Activated T-helper 1 cell treated with anti-CD3 and anti-CD28 coated beads, Interleukin-12 subunit alpha, Interleukin-12 subunit beta, Interleukin-2, Interleukin-4 antibody, amounts not matched to agents 30 ng/mL and 10 ng/mL and 1 ng/mL, durations not matched to agents 14 hours and 24 hours and 36 hours (primary cell): Measurements from ENCODE around the gene DLG5. TPM values are rescaled to one million over a fixed set of nuclear protein-coding genes. Genes with fewer than 3 reads are reported as not detected.

ENCODE experiments used
- DNase-seq: peaks from one replicate; pipeline ENCODE4 v3.0.0; 2021; ENCODE audit warnings: low spot score
- H3K27ac Mint-ChIP-seq: one replicate; pipeline ENCODE4 v1.8.0; 2021; ENCODE audit warnings: mild to moderate bottlenecking, mixed read lengths
- H3K27me3 Mint-ChIP-seq: one replicate; pipeline ENCODE4 v1.8.0; 2022; ENCODE audit warnings: mild to moderate bottlenecking, moderate library complexity, mixed read lengths; ENCODE audit not compliant: insufficient read depth
- H3K36me3 Mint-ChIP-seq: one replicate; pipeline ENCODE4 v1.8.0; 2021; ENCODE audit warnings: low read depth, mixed read lengths
- H3K4me1 Mint-ChIP-seq: one replicate; pipeline ENCODE4 v1.8.0; 2021; ENCODE audit warnings: low read depth, mixed read lengths
- H3K4me3 Mint-ChIP-seq: one replicate; pipeline ENCODE4 v1.8.0; 2021; ENCODE audit warnings: mild to moderate bottlenecking, moderate library complexity, mixed read lengths
- H3K9me3 Mint-ChIP-seq: one replicate; pipeline ENCODE4 v1.8.0; 2021; ENCODE audit warnings: mixed read lengths
- intact Hi-C: fragments of 100-400 bp; cut with micrococcal nuclease; formaldehyde crosslinking; loops from one replicate; pipeline ENCODE4 v1.15.1; 2024
- total RNA-seq: library from RNA; stranded (reverse); gene quantifications from 2 replicates; pipeline ENCODE4 v1.2.3, GENCODE V29; 2022

The DLG5 gene
- total RNA-seq, 1 donor from 2014 or later = 4.0 TPM

DNA sequence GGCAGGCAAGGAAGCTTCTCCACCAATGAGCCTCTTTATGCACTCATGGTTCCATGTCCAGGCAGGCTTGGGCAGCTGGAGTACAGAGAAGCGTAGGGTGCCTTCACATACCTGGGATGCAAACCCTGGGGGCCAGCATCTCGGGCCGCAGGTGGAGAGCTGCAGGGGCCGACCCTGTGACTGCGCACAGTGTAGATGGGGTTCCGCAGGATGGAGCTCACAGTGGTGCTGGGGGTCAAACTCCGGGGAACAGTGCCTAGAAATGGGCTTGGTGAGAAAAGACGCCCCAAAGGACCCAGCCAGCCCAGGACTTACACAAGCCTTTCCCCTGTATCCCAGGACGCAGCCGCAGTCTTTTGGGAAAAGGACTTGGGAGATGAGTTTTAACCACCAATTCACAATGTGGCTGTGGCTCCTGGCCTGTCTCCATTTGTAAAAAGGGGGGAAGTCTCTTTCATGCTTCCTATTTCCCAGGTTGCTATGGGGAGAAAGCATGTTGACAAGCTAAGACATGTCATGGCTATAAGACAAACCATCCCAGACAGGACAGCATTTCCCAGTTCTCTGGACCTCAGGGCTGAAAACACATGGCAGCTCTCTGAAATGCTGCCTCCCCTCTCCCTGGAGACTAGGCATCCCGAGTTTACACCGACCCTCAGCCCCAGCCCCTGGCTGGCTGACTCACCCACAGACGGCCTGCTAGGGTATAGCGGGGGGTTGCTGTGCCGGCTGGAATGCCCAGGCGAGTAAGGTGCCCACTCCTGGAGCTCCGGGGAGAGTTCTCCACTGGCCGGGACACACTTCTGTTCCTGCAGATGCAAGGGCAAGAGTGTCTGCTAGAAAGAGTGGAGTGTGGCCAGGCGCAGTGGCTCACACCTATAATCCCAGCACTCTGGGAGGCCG is 107.1 kb downstream of the DLG5 start:
- no peak for DNase-seq
- no peak overlapping the region for H3K4me3 Mint-ChIP-seq
- peaks cover 2% of the 10 kb centered on the region for H3K36me3 Mint-ChIP-seq
- intact Hi-C loops = loop anchor here (1.0 kb wide), 1 partner anchor 17 kb away; no protein-coding TSS in a partner anchor
- H3K27ac Mint-ChIP-seq = no peak overlapping the region
- no peaks in the 10 kb centered on the region for H3K9me3 Mint-ChIP-seq
- H3K4me1 Mint-ChIP-seq = peaks cover 16% of the 10 kb centered on the region
- H3K27me3 Mint-ChIP-seq = no peaks in the 10 kb centered on the region

DNA sequence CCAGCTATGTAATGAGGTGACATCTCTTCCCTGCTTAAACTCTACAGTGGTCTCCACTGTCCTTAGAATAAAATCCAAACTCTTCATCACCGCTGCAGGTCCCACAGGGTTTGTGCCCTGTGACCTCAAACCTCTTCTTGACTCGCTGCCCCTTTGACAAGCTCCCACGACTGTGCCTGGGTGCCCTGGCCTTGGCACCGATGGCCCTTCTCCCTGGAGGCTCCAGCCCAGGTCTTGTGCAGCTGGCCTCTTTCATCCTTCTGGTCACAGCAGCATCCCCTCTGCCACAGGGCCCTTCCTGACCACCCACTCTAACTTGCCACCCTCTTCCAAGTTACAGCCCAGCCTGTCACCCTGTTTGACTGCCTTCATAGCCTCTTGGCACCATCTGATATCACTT is 108.2 kb downstream of the DLG5 start:
- H3K27ac Mint-ChIP-seq = no peak overlapping the region
- H3K4me3 Mint-ChIP-seq = no peak overlapping the region
- intact Hi-C loops = no loop called here
- DNase-seq = no peak
- no peaks in the 10 kb centered on the region for H3K27me3 Mint-ChIP-seq
- peaks cover 2% of the 10 kb centered on the region for H3K36me3 Mint-ChIP-seq
- peaks cover 16% of the 10 kb centered on the region for H3K4me1 Mint-ChIP-seq
- no peaks in the 10 kb centered on the region for H3K9me3 Mint-ChIP-seq

DNA sequence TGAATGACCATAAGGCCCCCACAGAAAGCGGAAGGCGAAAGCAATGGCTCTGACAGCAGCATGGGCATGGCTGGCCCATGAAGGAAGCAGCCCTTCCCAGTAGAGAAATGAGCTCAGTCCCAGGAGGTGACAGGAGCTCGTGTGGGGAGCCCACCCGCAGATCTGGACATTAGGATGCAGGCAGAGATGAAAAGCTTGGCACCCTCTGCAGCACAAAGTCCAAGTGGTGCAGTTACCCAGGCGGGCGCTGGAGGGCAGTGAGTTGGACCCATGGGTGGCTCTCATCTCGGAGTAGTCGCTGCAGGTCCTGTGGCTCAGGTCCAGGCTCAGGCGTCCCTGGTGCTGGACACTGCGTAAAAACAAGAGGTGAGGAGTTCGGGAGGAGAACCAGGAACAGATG is 109.0 kb downstream of the DLG5 start:
- peaks cover 2% of the 10 kb centered on the region for H3K36me3 Mint-ChIP-seq
- no peaks in the 10 kb centered on the region for H3K9me3 Mint-ChIP-seq
- peaks cover 16% of the 10 kb centered on the region for H3K4me1 Mint-ChIP-seq
- no peaks in the 10 kb centered on the region for H3K27me3 Mint-ChIP-seq
- DNase-seq = no peak
- intact Hi-C loops = no loop called here
- no peak overlapping the region for H3K27ac Mint-ChIP-seq
- no peak overlapping the region for H3K4me3 Mint-ChIP-seq

DNA sequence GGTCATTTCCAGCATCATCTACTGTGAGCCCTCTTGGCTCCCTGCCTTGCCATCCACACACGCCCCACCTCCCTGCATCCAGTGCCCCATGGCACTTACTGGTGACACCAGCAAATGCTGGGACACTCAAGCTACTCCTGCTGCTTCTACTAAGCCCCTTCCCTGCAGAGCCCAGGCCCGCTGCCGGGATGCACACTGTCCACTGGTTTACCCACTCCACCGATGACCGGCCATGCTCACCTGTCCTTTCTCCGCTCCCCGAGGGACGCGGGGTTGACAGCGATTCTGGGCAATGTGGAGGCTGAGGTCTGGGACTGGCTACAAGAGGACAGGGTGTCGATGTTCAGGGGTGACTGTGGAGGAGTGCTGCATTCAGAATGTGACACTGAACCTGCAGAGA is 110.2 kb downstream of the DLG5 start:
- H3K4me3 Mint-ChIP-seq = no peak overlapping the region
- DNase-seq = no peak

DNA sequence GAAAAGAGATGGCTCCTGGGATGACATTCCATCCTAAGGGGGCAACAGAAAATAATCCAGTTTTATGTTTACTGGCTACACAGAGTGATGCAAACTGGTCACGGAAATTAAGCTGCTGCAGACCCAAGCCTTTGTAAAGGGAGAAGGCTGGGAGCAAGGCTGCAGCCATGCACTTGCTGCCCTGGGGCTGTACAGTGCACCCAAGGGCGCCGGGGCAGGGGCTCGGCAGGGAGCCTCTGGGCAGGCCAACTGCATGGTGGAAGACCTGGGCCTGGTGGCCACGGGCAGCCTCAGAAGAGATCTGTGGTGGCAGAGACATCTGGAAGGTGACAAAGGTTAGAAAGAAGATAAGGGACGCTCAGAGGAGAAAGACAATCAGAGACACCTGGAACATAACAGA is 113.8 kb downstream of the DLG5 start:
- Mint-ChIP-seq H3K36me3 (peaks cover 5% of the 10 kb centered on the region), H3K4me3 (no peak overlapping the region), H3K27me3 (no peaks in the 10 kb centered on the region), H3K4me1 (no peaks in the 10 kb centered on the region), H3K9me3 (no peaks in the 10 kb centered on the region), H3K27ac (no peak overlapping the region)
- DNase-seq = no peak
- intact Hi-C loops = no loop called here

More for the DNA sequence above, 110.2 kb downstream of the DLG5 start:
- H3K36me3 Mint-ChIP-seq = peaks cover 2% of the 10 kb centered on the region
- H3K27ac Mint-ChIP-seq = no peak overlapping the region
- no peaks in the 10 kb centered on the region for H3K27me3 Mint-ChIP-seq
- intact Hi-C loops = no loop called here
- peaks cover 16% of the 10 kb centered on the region for H3K4me1 Mint-ChIP-seq
- no peaks in the 10 kb centered on the region for H3K9me3 Mint-ChIP-seq

DNA sequence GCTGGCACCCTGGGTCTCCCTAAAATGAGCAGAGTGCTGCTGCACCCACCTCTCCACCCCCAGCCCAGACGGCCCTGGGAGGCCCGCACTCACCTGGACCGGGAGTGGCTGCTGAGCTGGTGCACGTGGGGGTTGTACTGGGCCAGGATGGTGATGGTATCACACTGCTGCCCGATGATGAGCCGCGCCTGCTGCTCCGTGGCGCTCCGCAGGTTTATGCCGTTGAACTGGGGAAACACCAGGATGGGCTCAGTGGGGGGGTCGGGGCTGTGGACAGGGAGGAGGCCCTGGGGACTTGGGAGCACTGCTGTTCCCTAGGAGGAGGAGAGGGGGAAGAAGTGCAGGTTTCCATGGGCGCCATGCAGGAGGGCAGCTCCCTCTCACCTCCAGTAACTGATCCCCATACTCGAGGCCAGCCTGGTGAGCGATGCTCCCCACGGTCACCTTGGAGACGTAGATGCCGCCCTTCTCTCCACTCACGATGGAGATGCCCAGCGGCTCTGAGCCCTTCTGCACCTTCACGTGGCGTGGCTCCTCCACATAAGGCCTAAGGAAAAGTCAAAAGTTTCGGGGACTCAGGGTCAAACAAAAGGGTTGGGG is 114.6 kb downstream of the DLG5 start:
- Mint-ChIP-seq H3K36me3 (peaks cover 6% of the 10 kb centered on the region), H3K4me1 (no peaks in the 10 kb centered on the region), H3K27ac (no peak overlapping the region), H3K27me3 (no peaks in the 10 kb centered on the region), H3K4me3 (no peak overlapping the region), H3K9me3 (no peaks in the 10 kb centered on the region)
- intact Hi-C loops = no loop called here
- DNase-seq = no peak

DNA sequence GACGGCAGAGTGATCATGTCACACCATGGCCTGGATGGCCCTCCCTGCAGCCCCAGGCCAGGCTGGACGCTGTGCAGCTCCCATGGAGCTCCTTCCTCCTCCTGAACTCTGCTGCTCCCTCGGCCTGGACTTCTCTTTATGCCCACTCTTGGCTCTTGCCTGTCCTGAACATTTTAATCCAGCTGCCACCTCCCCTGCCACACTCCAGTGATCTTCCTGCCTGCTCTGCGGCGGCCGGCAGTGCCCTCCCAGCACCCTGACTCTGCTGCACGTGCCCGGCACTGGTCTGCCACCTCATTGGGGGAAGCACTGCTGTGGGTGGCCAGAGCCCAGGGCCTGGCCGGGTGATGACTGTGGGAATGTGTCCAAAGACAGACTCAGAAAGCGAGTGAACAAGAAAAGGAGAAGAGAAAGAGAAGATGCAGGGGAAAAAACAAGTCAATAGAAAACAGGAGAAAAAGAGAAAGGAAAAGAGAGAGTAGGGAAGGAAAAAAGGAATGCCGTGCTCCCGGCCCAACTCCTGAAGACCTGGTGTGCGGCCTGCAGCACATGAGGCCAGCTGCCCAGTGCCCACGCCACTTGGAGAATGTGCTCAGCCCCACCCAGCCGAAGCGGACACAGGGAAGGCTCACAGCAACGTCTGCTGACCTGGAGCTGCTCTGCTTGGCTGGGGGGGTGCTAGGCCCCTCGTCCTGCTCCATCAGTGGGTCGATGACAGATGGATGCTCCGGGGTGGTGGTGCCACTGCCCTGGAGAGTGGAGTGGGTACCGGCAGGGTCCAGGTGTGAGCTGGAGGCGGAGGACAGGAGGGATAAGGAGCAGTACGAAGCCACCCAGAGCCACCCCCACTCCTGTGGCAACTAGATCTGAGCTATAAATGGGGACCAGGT is 115.9 kb downstream of the DLG5 start:
- no peak overlapping the region for H3K27ac Mint-ChIP-seq
- no peaks in the 10 kb centered on the region for H3K9me3 Mint-ChIP-seq
- intact Hi-C loops = no loop called here
- H3K4me1 Mint-ChIP-seq = no peaks in the 10 kb centered on the region
- peaks cover 6% of the 10 kb centered on the region for H3K36me3 Mint-ChIP-seq
- H3K4me3 Mint-ChIP-seq = no peak overlapping the region
- DNase-seq = no peak
- H3K27me3 Mint-ChIP-seq = no peaks in the 10 kb centered on the region

DNA sequence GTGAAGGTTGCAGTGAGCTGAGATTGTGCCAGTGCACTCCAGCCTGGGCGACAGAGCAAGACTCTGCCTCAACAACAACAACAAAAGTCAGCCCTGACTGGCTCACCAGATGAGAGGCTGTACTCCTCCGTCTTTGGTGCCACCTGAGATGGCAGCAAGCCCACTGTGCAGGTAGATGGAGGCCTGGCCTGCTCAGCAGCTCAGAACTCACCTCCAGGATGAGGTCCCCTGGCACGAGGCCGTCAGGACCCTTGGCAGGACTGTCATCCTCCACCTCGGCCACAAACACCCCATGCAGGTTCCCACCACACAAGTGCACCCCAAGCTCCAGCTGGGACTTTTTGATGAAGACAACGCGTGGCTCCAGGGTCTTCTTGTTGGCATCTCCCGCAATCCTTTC is 117.2 kb downstream of the DLG5 start:
- intact Hi-C loops = no loop called here
- no peak overlapping the region for H3K27ac Mint-ChIP-seq
- H3K4me1 Mint-ChIP-seq = no peaks in the 10 kb centered on the region
- no peaks in the 10 kb centered on the region for H3K27me3 Mint-ChIP-seq
- no peak overlapping the region for H3K4me3 Mint-ChIP-seq
- H3K36me3 Mint-ChIP-seq = peaks cover 6% of the 10 kb centered on the region
- no peak for DNase-seq
- no peaks in the 10 kb centered on the region for H3K9me3 Mint-ChIP-seq

DNA sequence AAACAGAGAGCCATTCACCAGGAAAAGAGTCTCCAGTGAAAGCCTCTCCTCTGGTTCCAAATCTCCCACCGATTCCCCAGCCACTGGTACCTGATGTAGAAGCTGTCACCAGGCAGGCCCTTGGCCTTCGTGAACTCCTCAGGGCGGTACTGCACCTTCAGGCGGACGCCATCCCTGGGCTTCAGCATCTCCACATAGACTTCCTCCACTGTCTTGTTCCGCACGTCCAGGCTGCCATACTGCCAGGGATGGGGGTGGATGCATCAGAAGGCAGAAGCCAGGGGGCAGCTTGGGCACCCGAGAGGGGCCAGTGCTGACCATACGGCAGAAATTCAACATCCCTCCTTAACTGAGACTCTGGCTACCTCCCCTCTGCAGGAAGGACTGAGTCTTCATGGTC is 118.8 kb downstream of the DLG5 start:
- intact Hi-C loops = no loop called here
- Mint-ChIP-seq H3K4me1 (no peaks in the 10 kb centered on the region), H3K27ac (no peak overlapping the region)

DNA sequence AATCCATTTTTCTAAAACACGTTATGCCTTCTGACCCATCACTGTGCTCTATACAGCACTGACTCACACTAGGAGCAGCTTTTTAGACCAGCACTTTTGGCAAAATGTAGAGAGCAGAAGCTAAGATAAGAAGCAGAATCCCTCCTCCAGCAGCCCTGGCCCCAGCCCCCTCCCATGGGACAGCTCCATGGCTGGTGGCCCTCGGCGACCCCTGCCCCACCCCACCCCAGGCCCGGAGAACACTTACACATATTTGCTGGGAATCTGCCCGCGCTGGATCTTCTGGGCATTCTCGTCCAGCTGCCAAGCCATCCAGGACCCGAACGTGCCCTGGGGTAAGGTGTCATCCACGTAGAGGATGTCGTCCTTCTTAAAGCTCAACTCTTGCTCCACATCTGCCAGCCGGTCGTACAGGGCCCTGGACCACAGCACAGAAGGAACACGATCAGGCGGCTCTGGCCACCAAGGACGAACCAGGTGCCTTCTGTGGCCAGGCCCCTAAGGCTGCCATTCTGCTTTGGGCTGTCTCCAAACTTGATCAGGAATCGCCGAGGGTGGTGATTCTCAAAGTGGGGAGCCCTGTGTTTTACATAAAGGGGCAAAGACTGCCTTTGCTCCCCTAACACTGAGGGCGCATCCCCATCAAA is 119.9 kb downstream of the DLG5 start:
- Mint-ChIP-seq H3K27ac (no peak overlapping the region), H3K4me3 (no peak overlapping the region), H3K4me1 (peaks cover 9% of the 10 kb centered on the region), H3K36me3 (peaks cover 15% of the 10 kb centered on the region), H3K27me3 (no peaks in the 10 kb centered on the region), H3K9me3 (no peaks in the 10 kb centered on the region)
- intact Hi-C loops = no loop called here
- DNase-seq = no peak

More for the DNA sequence above, 118.8 kb downstream of the DLG5 start:
- H3K27me3 Mint-ChIP-seq = no peaks in the 10 kb centered on the region
- peaks cover 11% of the 10 kb centered on the region for H3K36me3 Mint-ChIP-seq
- H3K9me3 Mint-ChIP-seq = no peaks in the 10 kb centered on the region
- no peak overlapping the region for H3K4me3 Mint-ChIP-seq
- DNase-seq = no peak

DNA sequence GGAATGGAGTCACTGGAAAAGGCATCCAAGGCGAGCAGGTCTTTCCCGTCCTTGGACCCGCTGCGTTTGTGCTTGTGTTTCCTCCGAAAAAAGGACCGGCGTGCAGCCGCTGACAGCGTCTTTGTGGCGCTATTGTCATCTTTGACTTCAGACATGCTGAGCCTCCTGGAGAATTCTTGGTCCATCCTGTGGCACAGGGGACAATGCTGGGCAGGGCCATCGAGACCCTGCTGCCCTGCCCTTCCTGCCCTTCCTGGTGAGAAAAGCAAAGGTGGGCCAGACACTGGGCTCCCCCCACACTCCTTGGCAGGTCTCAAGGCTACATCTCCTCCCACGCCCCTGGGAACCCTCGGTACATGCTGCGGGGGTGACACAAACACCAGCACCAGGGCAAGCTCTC is 120.9 kb downstream of the DLG5 start:
- H3K36me3 Mint-ChIP-seq = peaks cover 16% of the 10 kb centered on the region
- intact Hi-C loops = no loop called here
- no peak overlapping the region for H3K4me3 Mint-ChIP-seq
- H3K4me1 Mint-ChIP-seq = peaks cover 18% of the 10 kb centered on the region
- no peaks in the 10 kb centered on the region for H3K9me3 Mint-ChIP-seq
- H3K27ac Mint-ChIP-seq = no peak overlapping the region
- H3K27me3 Mint-ChIP-seq = no peaks in the 10 kb centered on the region
- DNase-seq = no peak

DNA sequence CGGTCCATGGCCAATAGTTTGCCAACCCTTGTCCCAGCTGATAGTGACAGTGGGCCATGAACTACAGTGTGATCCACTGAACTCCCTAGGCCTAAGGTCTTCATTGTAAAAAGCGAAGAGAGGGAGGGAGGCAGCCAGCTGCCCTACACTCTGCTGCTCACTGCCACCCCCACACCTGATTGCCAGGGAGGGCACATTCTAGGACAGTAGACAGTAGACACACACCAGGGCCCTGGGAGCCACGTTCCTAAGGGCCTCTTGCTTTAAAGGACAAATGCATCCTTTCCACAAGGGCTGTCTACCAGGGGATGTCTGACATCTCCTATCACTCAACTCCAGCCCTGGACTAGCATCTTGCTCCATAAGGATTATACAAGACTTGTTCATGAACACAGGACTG is 122.2 kb downstream of the DLG5 start:
- Mint-ChIP-seq H3K9me3 (no peaks in the 10 kb centered on the region), H3K4me3 (no peak overlapping the region), H3K27ac (no peak overlapping the region), H3K4me1 (peaks cover 28% of the 10 kb centered on the region), H3K27me3 (no peaks in the 10 kb centered on the region), H3K36me3 (peaks cover 14% of the 10 kb centered on the region)
- no peak for DNase-seq
- intact Hi-C loops = no loop called here
